ENCODE measurements around the gene KIF1A. TPM values are rescaled to one million over a fixed set of nuclear protein-coding genes. Genes with fewer than 3 reads are reported as not detected.

Gene KIF1A
- total and polyA plus RNA-seq, 10 of the 15 experiments (the other 5 are each of a cell fraction or from before 2014, with no cell fraction given) = 0.04 to 0.95 (median 0.06) TPM; not detected in 5

DNA sequence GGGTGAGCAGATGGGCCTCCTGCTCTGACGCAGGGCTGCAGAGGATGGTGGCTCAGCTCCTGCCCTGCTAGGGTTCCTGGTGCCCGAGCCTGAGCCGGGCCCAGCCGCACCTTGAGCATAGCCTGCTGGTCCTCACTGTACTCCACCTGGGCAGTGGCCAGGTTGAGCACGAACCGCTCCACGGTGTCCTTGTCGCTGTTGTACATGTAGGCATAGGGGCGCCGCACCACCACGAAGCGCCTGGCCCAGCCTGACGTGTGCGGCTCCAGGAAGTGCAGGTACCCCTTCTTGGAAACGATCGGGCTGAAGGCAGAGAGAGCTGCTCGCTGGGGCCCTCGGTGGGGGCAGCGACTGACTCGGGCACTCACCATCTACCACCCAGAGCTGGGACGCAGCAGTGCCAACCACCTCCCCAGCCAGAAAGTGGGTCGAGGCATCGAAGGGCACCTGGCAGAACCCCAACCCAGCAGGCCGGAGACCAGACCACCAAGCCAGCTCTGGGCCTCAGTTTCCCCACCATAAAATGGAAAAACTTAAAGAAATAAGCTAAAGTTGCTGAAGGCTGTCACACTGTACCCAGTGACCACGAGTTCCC is 101.0 kb downstream of the KIF1A start:
- ChIA-PET POLR2A (no interaction called here), RAD21 (ENCODE audit: unreplicated experiment) (no interaction called here), CTCF (no interaction called here), SMC1A (ENCODE audit: uncharacterized antibody, unreplicated experiment) (no interaction called here)
- TF ChIP-seq TBL1XR1 (IDR thresholded peaks at IDR 0.05; ENCODE audit: low read depth, low read length) (no peak), MYB (IDR thresholded peaks at IDR 0.05; ENCODE audit: borderline replicate concordance, low read depth, low read length) (no peak), ZNF384 (IDR thresholded peaks at IDR 0.05; ENCODE audit: borderline replicate concordance, low read depth, low read length) (no peak), LARP7 (IDR thresholded peaks at IDR 0.05) (no peak), GATAD2B (conservative IDR thresholded peaks at IDR 0.05; ENCODE audit: low read depth) (no peak), SPI1 (IDR thresholded peaks at IDR 0.05; ENCODE audit: borderline replicate concordance, insufficient read depth, low read depth, low read length) (no peak), CEBPB (IDR thresholded peaks at IDR 0.05; ENCODE audit: borderline replicate concordance in 1 of 2, low read depth in 2 of 2, low read length in 2 of 2) (no peak), ZNF217 (IDR thresholded peaks at IDR 0.05) (no peak), NR2F1 (conservative IDR thresholded peaks at IDR 0.05) (no peak), YY1 (IDR thresholded peaks at IDR 0.05; ENCODE audit: low read depth, low read length) (no peak), MTA3 (IDR thresholded peaks at IDR 0.05; ENCODE audit: borderline replicate concordance, low read length) (no peak)
- TF ChIP-seq, protein P1, sequence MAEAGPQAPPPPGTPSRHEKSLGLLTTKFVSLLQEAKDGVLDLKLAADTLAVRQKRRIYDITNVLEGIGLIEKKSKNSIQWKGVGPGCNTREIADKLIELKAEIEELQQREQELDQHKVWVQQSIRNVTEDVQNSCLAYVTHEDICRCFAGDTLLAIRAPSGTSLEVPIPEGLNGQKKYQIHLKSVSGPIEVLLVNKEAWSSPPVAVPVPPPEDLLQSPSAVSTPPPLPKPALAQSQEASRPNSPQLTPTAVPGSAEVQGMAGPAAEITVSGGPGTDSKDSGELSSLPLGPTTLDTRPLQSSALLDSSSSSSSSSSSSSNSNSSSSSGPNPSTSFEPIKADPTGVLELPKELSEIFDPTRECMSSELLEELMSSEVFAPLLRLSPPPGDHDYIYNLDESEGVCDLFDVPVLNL (IDR thresholded peaks at IDR 0.05; ENCODE audit: low read depth, low read length) = no peak
- TF ChIP-seq, protein P2, sequence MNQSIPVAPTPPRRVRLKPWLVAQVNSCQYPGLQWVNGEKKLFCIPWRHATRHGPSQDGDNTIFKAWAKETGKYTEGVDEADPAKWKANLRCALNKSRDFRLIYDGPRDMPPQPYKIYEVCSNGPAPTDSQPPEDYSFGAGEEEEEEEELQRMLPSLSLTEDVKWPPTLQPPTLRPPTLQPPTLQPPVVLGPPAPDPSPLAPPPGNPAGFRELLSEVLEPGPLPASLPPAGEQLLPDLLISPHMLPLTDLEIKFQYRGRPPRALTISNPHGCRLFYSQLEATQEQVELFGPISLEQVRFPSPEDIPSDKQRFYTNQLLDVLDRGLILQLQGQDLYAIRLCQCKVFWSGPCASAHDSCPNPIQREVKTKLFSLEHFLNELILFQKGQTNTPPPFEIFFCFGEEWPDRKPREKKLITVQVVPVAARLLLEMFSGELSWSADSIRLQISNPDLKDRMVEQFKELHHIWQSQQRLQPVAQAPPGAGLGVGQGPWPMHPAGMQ (IDR thresholded peaks at IDR 0.05; ENCODE audit: borderline replicate concordance) = no peak
- TF ChIP-seq, protein P3, sequence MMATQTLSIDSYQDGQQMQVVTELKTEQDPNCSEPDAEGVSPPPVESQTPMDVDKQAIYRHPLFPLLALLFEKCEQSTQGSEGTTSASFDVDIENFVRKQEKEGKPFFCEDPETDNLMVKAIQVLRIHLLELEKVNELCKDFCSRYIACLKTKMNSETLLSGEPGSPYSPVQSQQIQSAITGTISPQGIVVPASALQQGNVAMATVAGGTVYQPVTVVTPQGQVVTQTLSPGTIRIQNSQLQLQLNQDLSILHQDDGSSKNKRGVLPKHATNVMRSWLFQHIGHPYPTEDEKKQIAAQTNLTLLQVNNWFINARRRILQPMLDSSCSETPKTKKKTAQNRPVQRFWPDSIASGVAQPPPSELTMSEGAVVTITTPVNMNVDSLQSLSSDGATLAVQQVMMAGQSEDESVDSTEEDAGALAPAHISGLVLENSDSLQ (IDR thresholded peaks at IDR 0.05) = no peak
- TF ChIP-seq, protein P4, sequence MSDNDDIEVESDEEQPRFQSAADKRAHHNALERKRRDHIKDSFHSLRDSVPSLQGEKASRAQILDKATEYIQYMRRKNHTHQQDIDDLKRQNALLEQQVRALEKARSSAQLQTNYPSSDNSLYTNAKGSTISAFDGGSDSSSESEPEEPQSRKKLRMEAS (IDR thresholded peaks at IDR 0.05; ENCODE audit: low read depth, low read length) = no peak
- Histone ChIP-seq H3K79me2 (ENCODE audit: control insufficient read depth, insufficient read depth, low read length) (no peaks in the 10 kb centered on the region), H3K9me3 (replicated peaks; ENCODE audit: control insufficient read depth, insufficient read depth, low read length) (no peaks in the 10 kb centered on the region), H3K27ac (ENCODE audit: control insufficient read depth, insufficient read depth) (no peak overlapping the region), H3K9ac (ENCODE audit: control insufficient read depth, insufficient read depth, low read length) (no peak overlapping the region), H3K27me3 (replicated peaks in 1 of 2; ENCODE audit: control insufficient read depth in 2 of 2, insufficient read depth in 2 of 2, low read length in 1 of 2) (no peaks in the 10 kb centered on the region; a peak in 1 of 4 replicates), H4K20me1 (ENCODE audit: control insufficient read depth, insufficient read depth) (no peaks in the 10 kb centered on the region), H3K4me1 (ENCODE audit: control insufficient read depth, insufficient read depth, low read length) (no peaks in the 10 kb centered on the region), H3K4me2 (ENCODE audit: control insufficient read depth, insufficient read depth) (no peak overlapping the region), H3K4me3 (no peak overlapping the region), H3K36me3 (ENCODE audit: control insufficient read depth in 2 of 2, insufficient read depth in 2 of 2, low read length in 1 of 2) (no peaks in the 10 kb centered on the region), H2AFZ (ENCODE audit: control insufficient read depth, low read depth, low read length) (no peak overlapping the region)
- FAIRE-seq = no peak
- no peak for ATAC-seq
- DNase-seq (ENCODE audit: low read depth, low spot score) = no peak
- no TSS peak for BruUV-seq (replicated peaks)
- 45% methylated on average over 25 of the region's 25 CpGs for WGBS (ENCODE audit: insufficient coverage, insufficient replicate concordance, low lambda C conversion rate, missing lambda C conversion rate)
- in situ Hi-C loops (cut with MboI) (no loop called here), intact Hi-C loops (cut with micrococcal nuclease; ENCODE audit: unreplicated experiment) (no loop called here)
